HG03139 (cell line): ENCODE results near the gene ARHGEF12.

Experiments used
- ATAC-seq: cut with Tn5 transposase; IDR thresholded peaks from one replicate; pipeline ENCODE4 v1.9.1; 2021; ENCODE audit not compliant: unreplicated experiment

Gene ARHGEF12

GRCh38 chr11:120514541-120515121 is 178.4 kb downstream of the ARHGEF12 start:
- no peak for ATAC-seq

GRCh38 chr11:120515186-120515723 is 179.0 kb downstream of the ARHGEF12 start:
- no peak for ATAC-seq

- no peak for ATAC-seq
Observed at GRCh38 chr11:120516461-120517389, 180.5 kb downstream of the ARHGEF12 start.

GRCh38 chr11:120517390-120517761 is 181.2 kb downstream of the ARHGEF12 start:
- no peak for ATAC-seq

- no peak for ATAC-seq
Observed at GRCh38 chr11:120517801-120518291, 181.6 kb downstream of the ARHGEF12 start.

GRCh38 chr11:120518356-120518755 is 182.1 kb downstream of the ARHGEF12 start:
- no peak for ATAC-seq

GRCh38 chr11:120519474-120519873 is 183.3 kb downstream of the ARHGEF12 start:
- no peak for ATAC-seq

- no peak for ATAC-seq
Observed at GRCh38 chr11:120520091-120520822, 184.0 kb downstream of the ARHGEF12 start.

- ATAC-seq, result no peak
Observed at GRCh38 chr11:120521176-120521575, 185.0 kb downstream of the ARHGEF12 start.

GRCh38 chr11:120522021-120522420 is 185.8 kb downstream of the ARHGEF12 start:
- no peak for ATAC-seq

- no peak for ATAC-seq
Observed at GRCh38 chr11:120522736-120523135, 186.5 kb downstream of the ARHGEF12 start.

GRCh38 chr11:120523196-120523595 is 187.0 kb downstream of the ARHGEF12 start:
- no peak for ATAC-seq

GRCh38 chr11:120524536-120525085 is 188.4 kb downstream of the ARHGEF12 start:
- no peak for ATAC-seq

- no peak for ATAC-seq
Observed at GRCh38 chr11:120525261-120526171, 189.3 kb downstream of the ARHGEF12 start.

GRCh38 chr11:120526241-120526640 is 190.0 kb downstream of the ARHGEF12 start:
- no peak for ATAC-seq

GRCh38 chr11:120527111-120527761 is 191.0 kb downstream of the ARHGEF12 start:
- ATAC-seq, result no peak

- no peak for ATAC-seq
Observed at GRCh38 chr11:120528749-120529148, 192.5 kb downstream of the ARHGEF12 start.

- ATAC-seq, result no peak
Observed at GRCh38 chr11:120529214-120529613, 193.0 kb downstream of the ARHGEF12 start.

GRCh38 chr11:120529911-120530310 is 193.7 kb downstream of the ARHGEF12 start:
- no peak for ATAC-seq
